ENCODE data around the gene ERP29. TPM values are rescaled to one million over a fixed set of nuclear protein-coding genes. Genes with fewer than 3 reads are reported as not detected.
"Not testable (repeated sequence)": the region's sequence is repeated elsewhere in the genome, so short reads cannot be mapped to it uniquely, and the experiment has no call there.

Gene ERP29
- total RNA-seq, 2 donors from 2014 or later, result 46.0 to 61.7 TPM

- not testable (repeated sequence) for ATAC-seq; DNase-seq (ENCODE audit: low spot score); H3K36me3 Mint-ChIP-seq; H3K4me3 Mint-ChIP-seq; H3K27me3 Mint-ChIP-seq; H3K9me3 Mint-ChIP-seq
- Mint-ChIP-seq H3K27ac (peak overlapping the region in 1 of 2 donors; percentile 32), H3K4me1 (ENCODE audit: low read depth in 2 of 2) (peaks cover 31 to 41% of the 10 kb centered on the region in 2 donors)
These were observed 3.6 kb upstream of the ERP29 start for GRCh38 chr12:112009596-112009995.

GRCh38 chr12:112010415-112011344, 2.5 kb upstream of the ERP29 start:
- Mint-ChIP-seq H3K4me1 (ENCODE audit: low read depth in 2 of 2) (peaks cover 32 to 42% of the 10 kb centered on the region in 2 donors), H3K4me3 (peak overlapping the region; percentile 84), H3K9me3 (no peaks in the 10 kb centered on the region), H3K27me3 (no peaks in the 10 kb centered on the region), H3K36me3 (peaks cover 2% of the 10 kb centered on the region), H3K27ac (peak overlapping the region in 1 of 2 donors; percentile 97)
- ATAC-seq, result no peak
- DNase-seq (ENCODE audit: low spot score), result no peak

DNA sequence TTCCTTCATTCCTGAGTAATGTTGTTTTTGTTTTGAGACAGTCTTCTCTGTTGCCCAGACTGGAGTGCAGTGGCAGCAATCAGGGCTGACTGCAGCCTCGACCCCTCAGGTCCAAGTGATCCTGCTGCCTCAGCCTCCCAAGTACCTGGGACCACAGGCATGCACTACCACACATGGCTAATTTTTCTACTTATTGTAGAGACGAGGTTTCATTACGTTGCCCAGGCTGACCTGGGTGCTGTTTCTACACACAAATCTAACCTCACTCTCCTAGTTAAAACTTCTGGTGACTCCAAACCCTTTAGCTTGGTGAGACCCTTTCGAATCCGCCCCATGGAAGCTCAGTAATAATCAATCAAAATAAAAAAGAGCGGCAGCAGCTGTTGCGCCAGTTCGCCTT, 1.5 kb upstream of the ERP29 start:
- H3K4me3 Mint-ChIP-seq, result peak overlapping the region; percentile 84
- H3K4me1 Mint-ChIP-seq (ENCODE audit: low read depth in 2 of 2), result peaks cover 34 to 39% of the 10 kb centered on the region in 2 donors
- peak overlapping the region; percentile 96 to 97 for H3K27ac Mint-ChIP-seq
- H3K36me3 Mint-ChIP-seq, result peaks cover 9% of the 10 kb centered on the region
- no peaks in the 10 kb centered on the region for H3K9me3 Mint-ChIP-seq
- ATAC-seq (no peak), DNase-seq (ENCODE audit: low spot score) (no peak)
- no peaks in the 10 kb centered on the region for H3K27me3 Mint-ChIP-seq

- DNase-seq (ENCODE audit: low spot score) (peak; percentile 63), ATAC-seq (peak in 1 of 2 donors; percentile 45)
- H3K27ac Mint-ChIP-seq, result peak overlapping the region; percentile 96 to 97
- H3K36me3 Mint-ChIP-seq, result peaks cover 9% of the 10 kb centered on the region
- peaks cover 44 to 46% of the 10 kb centered on the region in 2 donors for H3K4me1 Mint-ChIP-seq (ENCODE audit: low read depth in 2 of 2)
- peak overlapping the region; percentile 84 for H3K4me3 Mint-ChIP-seq
- H3K9me3 Mint-ChIP-seq, result no peaks in the 10 kb centered on the region
- H3K27me3 Mint-ChIP-seq, result no peaks in the 10 kb centered on the region
These were observed 576 bp downstream of the ERP29 start for GRCh38 chr12:112013601-112014402.

GRCh38 chr12:112015938-112016337, 2.7 kb downstream of the ERP29 start:
- Mint-ChIP-seq H3K9me3 (no peaks in the 10 kb centered on the region), H3K36me3 (peaks cover 9% of the 10 kb centered on the region)

GRCh38 chr12:112017041-112017440, 3.8 kb downstream of the ERP29 start:
- no peak for DNase-seq (ENCODE audit: low spot score)
- Mint-ChIP-seq H3K4me1 (ENCODE audit: low read depth in 2 of 2) (peaks cover 36 to 38% of the 10 kb centered on the region in 2 donors), H3K4me3 (no peak overlapping the region), H3K9me3 (no peaks in the 10 kb centered on the region), H3K27me3 (no peaks in the 10 kb centered on the region), H3K27ac (no peak overlapping the region), H3K36me3 (peaks cover 10% of the 10 kb centered on the region)
- ATAC-seq, result no peak

More at GRCh38 chr12:112015938-112016337, 2.7 kb downstream of the ERP29 start:
- no peak for DNase-seq (ENCODE audit: low spot score)
- ATAC-seq, result no peak
- Mint-ChIP-seq H3K27ac (peak overlapping the region; percentile 17 to 47), H3K27me3 (no peaks in the 10 kb centered on the region), H3K4me1 (ENCODE audit: low read depth in 2 of 2) (peaks cover 44 to 48% of the 10 kb centered on the region in 2 donors), H3K4me3 (peak overlapping the region; percentile 51)

- Mint-ChIP-seq H3K4me3 (no peak overlapping the region), H3K36me3 (peaks cover 16% of the 10 kb centered on the region), H3K9me3 (no peaks in the 10 kb centered on the region), H3K27me3 (no peaks in the 10 kb centered on the region), H3K4me1 (ENCODE audit: low read depth in 2 of 2) (peaks cover 29 to 43% of the 10 kb centered on the region in 2 donors), H3K27ac (peak overlapping the region; percentile 4 to 52)
- ATAC-seq (no peak), DNase-seq (ENCODE audit: low spot score) (no peak)
These were observed 5.5 kb downstream of the ERP29 start for GRCh38 chr12:112018571-112019237.

DNA sequence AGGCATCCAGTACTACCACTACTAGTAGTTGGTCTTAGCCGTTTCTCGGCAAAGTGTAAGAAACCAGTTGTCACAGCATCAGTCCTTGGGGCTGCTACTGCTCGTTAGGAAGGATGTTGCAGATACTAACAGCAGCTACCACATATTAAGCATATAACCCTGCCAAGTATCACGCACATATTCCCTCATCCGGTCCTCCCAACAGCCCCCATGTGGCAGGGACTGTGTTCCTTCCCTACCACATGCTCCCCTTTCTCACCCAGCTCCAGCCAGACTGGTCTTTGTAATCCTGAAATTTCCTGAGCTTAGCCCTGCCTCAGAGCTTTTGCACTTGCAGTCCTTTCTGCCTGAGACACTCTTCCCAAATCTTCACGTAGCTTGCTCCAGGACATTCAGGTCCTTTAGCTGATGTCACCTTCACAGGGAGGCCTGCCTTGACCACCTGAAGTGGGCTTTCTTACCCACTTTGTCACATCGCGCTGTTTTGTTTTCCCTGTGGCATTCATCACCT, 7.8 kb downstream of the ERP29 start:
- H3K9me3 Mint-ChIP-seq, result no peaks in the 10 kb centered on the region
- H3K36me3 Mint-ChIP-seq, result peaks cover 14% of the 10 kb centered on the region
- peak overlapping the region; percentile 38 to 65 for H3K27ac Mint-ChIP-seq
- H3K4me1 Mint-ChIP-seq (ENCODE audit: low read depth in 2 of 2), result peaks cover 19 to 32% of the 10 kb centered on the region in 2 donors
- no peaks in the 10 kb centered on the region for H3K27me3 Mint-ChIP-seq
- ATAC-seq (no peak), DNase-seq (ENCODE audit: low spot score) (no peak)
- no peak overlapping the region for H3K4me3 Mint-ChIP-seq

- no peak for DNase-seq (ENCODE audit: low spot score)
- Mint-ChIP-seq H3K4me1 (ENCODE audit: low read depth in 2 of 2) (peaks cover 16 to 31% of the 10 kb centered on the region in 2 donors), H3K4me3 (no peak overlapping the region), H3K9me3 (no peaks in the 10 kb centered on the region), H3K27me3 (no peaks in the 10 kb centered on the region), H3K36me3 (peaks cover 12% of the 10 kb centered on the region), H3K27ac (peak overlapping the region; percentile 68 to 75)
- ATAC-seq, result no peak
These were observed 9.2 kb downstream of the ERP29 start for GRCh38 chr12:112022241-112023016.

DNA sequence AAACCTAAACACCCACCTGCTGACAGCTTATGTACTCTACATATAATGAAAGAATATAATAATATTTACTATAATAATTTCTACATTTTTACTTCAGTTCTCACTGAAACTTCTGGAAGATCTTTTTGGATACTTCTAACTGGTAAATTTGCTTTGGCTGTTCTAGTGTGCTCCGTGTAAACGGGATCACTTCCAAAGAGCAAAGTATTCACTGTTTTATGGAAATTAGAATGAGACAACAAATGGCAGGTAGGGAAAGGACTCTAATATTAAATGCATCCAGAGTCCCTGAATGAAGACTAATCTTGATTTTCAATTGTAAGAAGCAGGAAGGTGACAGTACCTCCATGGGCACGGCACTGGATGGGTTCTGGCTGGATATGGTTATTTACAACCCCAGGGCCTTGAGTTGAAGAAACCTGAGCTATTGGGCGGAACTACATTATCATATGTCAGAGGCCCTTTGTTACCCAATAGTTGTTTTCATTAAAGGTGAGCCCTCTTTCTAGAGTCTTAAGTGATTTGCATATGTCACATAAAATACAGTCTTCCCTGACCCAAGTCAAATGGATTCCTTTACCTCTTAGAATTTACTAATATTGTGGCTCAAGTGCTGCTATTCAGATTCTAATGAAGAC, 10.7 kb downstream of the ERP29 start:
- no peaks in the 10 kb centered on the region for H3K27me3 Mint-ChIP-seq
- H3K27ac Mint-ChIP-seq, result no peak overlapping the region
- peaks cover 10 to 23% of the 10 kb centered on the region in 2 donors for H3K4me1 Mint-ChIP-seq (ENCODE audit: low read depth in 2 of 2)
- no peak for ATAC-seq
- H3K4me3 Mint-ChIP-seq, result no peak overlapping the region
- H3K36me3 Mint-ChIP-seq, result peaks cover 15% of the 10 kb centered on the region
- H3K9me3 Mint-ChIP-seq, result no peaks in the 10 kb centered on the region
- DNase-seq (ENCODE audit: low spot score), result no peak

DNA sequence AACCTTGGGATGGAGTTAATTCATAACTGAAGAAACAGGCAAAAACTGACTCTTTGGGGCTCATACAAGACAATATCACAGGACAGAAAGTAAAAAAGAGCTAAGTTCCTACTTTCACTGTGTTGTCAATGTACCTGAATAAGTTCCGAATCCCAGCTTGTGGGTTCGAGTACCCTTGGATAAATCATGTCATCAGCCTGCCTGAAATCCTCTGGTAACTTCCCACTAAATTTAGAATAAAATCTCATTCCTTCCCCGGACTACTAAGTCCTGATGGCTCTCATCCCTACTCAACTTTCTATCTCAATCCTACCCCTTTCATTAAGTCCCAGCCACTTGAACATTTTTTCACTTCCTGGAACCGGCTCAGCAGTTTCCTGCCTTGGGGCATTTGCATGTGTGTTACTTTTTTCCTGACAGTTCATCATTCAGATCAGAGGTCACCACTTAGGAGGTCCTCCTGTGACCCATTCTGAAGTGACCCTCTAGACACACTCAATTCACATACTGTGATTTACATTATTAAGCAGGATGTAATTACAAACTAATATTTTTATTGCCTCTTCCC, 12.7 kb downstream of the ERP29 start:
- H3K4me3 Mint-ChIP-seq, result peak overlapping the region; percentile 50
- no peaks in the 10 kb centered on the region for H3K9me3 Mint-ChIP-seq

GRCh38 chr12:112029301-112029700, 16.1 kb downstream of the ERP29 start:
- H3K36me3 Mint-ChIP-seq, result peaks cover 24% of the 10 kb centered on the region
- H3K9me3 Mint-ChIP-seq, result no peaks in the 10 kb centered on the region
- H3K27me3 Mint-ChIP-seq, result no peaks in the 10 kb centered on the region
- peaks cover 10 to 12% of the 10 kb centered on the region in 2 donors for H3K4me1 Mint-ChIP-seq (ENCODE audit: low read depth in 2 of 2)
- DNase-seq (ENCODE audit: low spot score), result no peak
- no peak for ATAC-seq
- H3K27ac Mint-ChIP-seq, result no peak overlapping the region
- no peak overlapping the region for H3K4me3 Mint-ChIP-seq

More for the DNA sequence above, 12.7 kb downstream of the ERP29 start:
- peak overlapping the region; percentile 77 to 82 for H3K27ac Mint-ChIP-seq
- DNase-seq (ENCODE audit: low spot score) (no peak), ATAC-seq (no peak)
- peaks cover 10 to 15% of the 10 kb centered on the region in 2 donors for H3K4me1 Mint-ChIP-seq (ENCODE audit: low read depth in 2 of 2)
- no peaks in the 10 kb centered on the region for H3K27me3 Mint-ChIP-seq
- H3K36me3 Mint-ChIP-seq, result peaks cover 19% of the 10 kb centered on the region
